Lower leg skin (tissue), 3 donors: ENCODE data around the gene RNF121.

Experiments used
- POLR2A ChIP-seq, 2 donors: fragments of 450-650 bp; IDR thresholded peaks; one replicate each; pipeline ENCODE4 v1.6.1; 2016 to 2017; ENCODE audit warnings: antibody characterized with exemption in 2 of 2, mild to moderate bottlenecking in 1 of 2, moderate library complexity in 1 of 2
- TF ChIP-seq, protein P1 (sequence below), 3 donors: fragments of 450-650 bp; IDR thresholded peaks; one replicate each; pipeline ENCODE4 v1.5.1; 2016; ENCODE audit warnings: antibody characterized with exemption in 3 of 3, mild to moderate bottlenecking in 3 of 3, moderate library complexity in 2 of 3

DNA sequence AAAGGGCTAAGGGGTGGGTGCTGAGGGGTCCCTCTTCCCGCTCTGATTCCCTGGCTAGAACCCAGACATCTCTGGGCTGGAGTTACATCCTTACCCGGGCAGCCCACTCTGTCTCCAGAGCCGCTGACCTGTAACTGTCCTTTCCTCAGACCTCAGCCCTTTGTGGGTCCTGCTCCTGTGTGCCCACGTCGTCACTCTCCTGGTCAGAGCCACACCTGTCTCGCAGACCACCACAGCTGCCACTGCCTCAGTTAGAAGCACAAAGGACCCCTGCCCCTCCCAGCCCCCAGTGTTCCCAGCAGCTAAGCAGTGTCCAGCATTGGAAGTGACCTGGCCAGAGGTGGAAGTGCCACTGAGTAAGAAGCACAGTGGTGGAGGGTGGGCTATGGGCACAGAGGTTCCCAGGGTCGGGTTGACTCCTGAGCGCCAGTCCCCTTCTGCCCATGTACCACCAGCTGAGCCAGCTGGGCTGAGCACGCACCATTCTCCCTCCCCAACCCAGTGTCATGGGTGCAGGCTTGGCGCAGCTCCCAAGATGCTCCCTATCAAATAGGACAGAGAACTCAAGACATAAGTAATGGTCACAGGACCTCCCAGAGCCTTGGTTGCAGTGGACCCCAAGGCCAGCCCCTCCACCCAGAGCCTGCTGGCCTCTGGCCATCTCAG lies 71.5 kb downstream of the RNF121 start:
- TF ChIP-seq, protein P1, sequence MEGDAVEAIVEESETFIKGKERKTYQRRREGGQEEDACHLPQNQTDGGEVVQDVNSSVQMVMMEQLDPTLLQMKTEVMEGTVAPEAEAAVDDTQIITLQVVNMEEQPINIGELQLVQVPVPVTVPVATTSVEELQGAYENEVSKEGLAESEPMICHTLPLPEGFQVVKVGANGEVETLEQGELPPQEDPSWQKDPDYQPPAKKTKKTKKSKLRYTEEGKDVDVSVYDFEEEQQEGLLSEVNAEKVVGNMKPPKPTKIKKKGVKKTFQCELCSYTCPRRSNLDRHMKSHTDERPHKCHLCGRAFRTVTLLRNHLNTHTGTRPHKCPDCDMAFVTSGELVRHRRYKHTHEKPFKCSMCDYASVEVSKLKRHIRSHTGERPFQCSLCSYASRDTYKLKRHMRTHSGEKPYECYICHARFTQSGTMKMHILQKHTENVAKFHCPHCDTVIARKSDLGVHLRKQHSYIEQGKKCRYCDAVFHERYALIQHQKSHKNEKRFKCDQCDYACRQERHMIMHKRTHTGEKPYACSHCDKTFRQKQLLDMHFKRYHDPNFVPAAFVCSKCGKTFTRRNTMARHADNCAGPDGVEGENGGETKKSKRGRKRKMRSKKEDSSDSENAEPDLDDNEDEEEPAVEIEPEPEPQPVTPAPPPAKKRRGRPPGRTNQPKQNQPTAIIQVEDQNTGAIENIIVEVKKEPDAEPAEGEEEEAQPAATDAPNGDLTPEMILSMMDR (IDR thresholded peaks at IDR 0.05) = no peak
- no peak for TF ChIP-seq POLR2A (IDR thresholded peaks at IDR 0.05)
